K562 (cell line): ENCODE measurements around the gene ARHGAP30. TPM values are rescaled to one million over a fixed set of nuclear protein-coding genes. Genes with fewer than 3 reads are reported as not detected.

Experiments
- BHLHE40 ChIP-seq: IDR thresholded peaks from 2 replicates; pipeline ENCODE4 v1.6.1; 2011; ENCODE audit warnings: low read length, improper control_type of control experiment
- BRCA1 ChIP-seq, 2 experiments: fragments of 450-650 bp in 1 of 2; sonication (generic) in 1 of 2; formaldehyde crosslinking in 1 of 2; IDR thresholded peaks; 2 replicates each; pipeline versions ENCODE4 v1.5.0 to v1.6.1; 2017 to 2020; ENCODE audit warnings: mild to moderate bottlenecking in 1 of 2, missing genetic modification reagents in 1 of 2
- FOS ChIP-seq: IDR thresholded peaks from 3 replicates; pipeline ENCODE4 v1.6.1; 2011; ENCODE audit not compliant: insufficient read length; ENCODE audit errors: extremely low read depth
- POLR2B ChIP-seq: fragments of 450-650 bp; IDR thresholded peaks from 2 replicates; pipeline ENCODE4 v1.6.1; 2018; ENCODE audit warnings: low read depth; ENCODE audit not compliant: partially characterized antibody
- POLR3A ChIP-seq: IDR thresholded peaks from 2 replicates; pipeline ENCODE4 v1.6.1; 2011; ENCODE audit warnings: borderline replicate concordance, mild to moderate bottlenecking, moderate library complexity; ENCODE audit not compliant: insufficient read length, insufficient read depth; ENCODE audit errors: extremely low read depth
- RAD51 ChIP-seq: fragments of 450-650 bp; IDR thresholded peaks from 2 replicates; pipeline ENCODE4 v1.7.1; 2016; ENCODE audit warnings: low read depth, mild to moderate bottlenecking, borderline replicate concordance
- RB1 ChIP-seq: fragments of 450-650 bp; IDR thresholded peaks from 2 replicates; pipeline ENCODE4 v1.6.1; 2017; ENCODE audit warnings: low read depth, mild to moderate bottlenecking
- ZBTB49 ChIP-seq: sonication (generic); formaldehyde crosslinking; IDR thresholded peaks from 2 replicates; pipeline ENCODE4 v1.8.0; 2022; ENCODE audit warnings: missing genetic modification reagents, mild to moderate bottlenecking, borderline replicate concordance
- ZFP30 ChIP-seq: fragments of 250-450 bp; sonication (Bioruptor Pico); IDR thresholded peaks from 2 replicates; pipeline ENCODE4 v1.8.0; 2022; ENCODE audit warnings: moderate library complexity, mild to moderate bottlenecking, inconsistent platforms, borderline replicate concordance
- ZNF3 ChIP-seq: fragments of 250-450 bp; sonication (Bioruptor Pico); IDR thresholded peaks from 2 replicates; pipeline ENCODE4 v1.5.0; 2021; ENCODE audit warnings: mild to moderate bottlenecking, moderate library complexity
- ZNF407 ChIP-seq: fragments of 450-650 bp; IDR thresholded peaks from 2 replicates; pipeline ENCODE4 v1.6.1; 2016; ENCODE audit warnings: low read depth
- polyA plus RNA-seq, 8 experiments: library from polyadenylated mRNA; depleted of rRNA in 4 of 8; stranded (reverse) in 5 of 8; unstranded in 3 of 8; fragments of >200 nt; fragmentation: Nextera tagmentation in 2 of 8; fragmentation: Illumina TruSeq in 1 of 8; extraction: Ambion mirVana in 2 of 8; extraction: Trizol in 1 of 8; gene quantifications; 2 replicates each; pipeline versions ENCODE4 v1.2.1 to v1.2.3, GENCODE V29; 2011 to 2014; ENCODE audit warnings: inconsistent platforms in 1 of 8, missing spikeins in 1 of 8
- total RNA-seq, 7 experiments: library from RNA; depleted of rRNA in 6 of 7; stranded (reverse); fragments of >200 nt in 6 of 7; fragmentation: Illumina TruSeq in 2 of 7; extraction: Trizol in 2 of 7; gene quantifications; 2 replicates each; pipeline versions ENCODE4 v1.2.1 to v1.2.3, GENCODE V29; 2011 to 2021; ENCODE audit warnings: low replicate concordance in 1 of 7
- TF ChIP-seq, protein P1 (sequence below): fragments of 450-650 bp; formaldehyde crosslinking; IDR thresholded peaks from 2 replicates; pipeline ENCODE4 v1.4.0; 2022; ENCODE audit warnings: mild to moderate bottlenecking, moderate library complexity
- TF ChIP-seq, protein P2 (sequence below): fragments of 450-650 bp; IDR thresholded peaks from 2 replicates; pipeline ENCODE4 v1.6.1; 2016; ENCODE audit warnings: antibody characterized with exemption

The ARHGAP30 gene
- total and polyA plus RNA-seq, 9 of the 15 experiments (the other 6 are each of a cell fraction or from before 2014, with no cell fraction given), result 0.01 to 0.73 (median 0.12) TPM

DNA sequence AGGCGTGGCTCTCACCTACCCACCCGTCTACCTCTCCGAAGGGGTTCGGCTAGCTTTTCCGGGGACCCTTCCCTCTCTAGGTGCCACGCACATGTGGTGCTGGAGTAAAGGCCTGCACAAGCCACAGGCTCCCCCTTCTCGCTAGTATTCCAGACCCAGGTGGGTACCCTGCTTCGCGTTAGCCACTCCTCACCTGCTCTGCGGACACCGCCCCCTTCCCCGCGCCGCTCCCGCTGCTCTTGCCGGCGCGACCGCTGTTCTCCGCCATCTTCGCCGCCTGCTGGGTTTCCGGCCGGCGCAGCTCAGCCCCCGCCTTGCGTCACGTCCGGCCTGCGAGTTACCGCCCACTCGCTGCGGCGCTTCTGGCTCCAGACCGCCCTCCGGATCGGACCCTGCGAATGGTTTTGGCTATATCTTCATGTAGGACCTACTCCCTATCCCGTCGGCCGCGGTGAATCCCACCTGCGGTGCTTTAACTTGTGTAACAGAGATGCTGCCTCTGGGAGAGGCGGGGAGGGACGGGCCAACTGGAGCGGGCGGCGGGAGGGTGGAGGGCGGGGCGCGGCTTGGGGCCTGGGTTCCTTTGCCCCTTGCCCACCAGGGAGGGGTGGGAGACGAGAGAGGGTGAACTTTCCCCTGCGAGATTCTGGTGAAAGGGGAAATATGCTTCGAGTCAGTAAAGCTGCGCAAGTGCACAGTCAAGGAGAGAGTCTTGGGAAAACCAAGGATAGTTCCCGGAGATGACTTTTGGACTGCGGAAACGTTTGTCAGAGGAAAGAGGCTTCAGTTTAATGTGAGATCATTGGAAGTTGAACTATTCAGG lies 48.3 kb upstream of the ARHGAP30 start, which contains the start of the genes NIT1 and PFDN2 (continued):
- TF ChIP-seq ZNF407, result no peak
- TF ChIP-seq RAD51, result no peak
- TF ChIP-seq, protein P1, sequence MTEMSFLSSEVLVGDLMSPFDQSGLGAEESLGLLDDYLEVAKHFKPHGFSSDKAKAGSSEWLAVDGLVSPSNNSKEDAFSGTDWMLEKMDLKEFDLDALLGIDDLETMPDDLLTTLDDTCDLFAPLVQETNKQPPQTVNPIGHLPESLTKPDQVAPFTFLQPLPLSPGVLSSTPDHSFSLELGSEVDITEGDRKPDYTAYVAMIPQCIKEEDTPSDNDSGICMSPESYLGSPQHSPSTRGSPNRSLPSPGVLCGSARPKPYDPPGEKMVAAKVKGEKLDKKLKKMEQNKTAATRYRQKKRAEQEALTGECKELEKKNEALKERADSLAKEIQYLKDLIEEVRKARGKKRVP (CRISPR knock-in tag), result no peak
- TF ChIP-seq RB1, result peak; percentile 76; the same call in 1 of the 2 replicates
- TF ChIP-seq, protein P2, sequence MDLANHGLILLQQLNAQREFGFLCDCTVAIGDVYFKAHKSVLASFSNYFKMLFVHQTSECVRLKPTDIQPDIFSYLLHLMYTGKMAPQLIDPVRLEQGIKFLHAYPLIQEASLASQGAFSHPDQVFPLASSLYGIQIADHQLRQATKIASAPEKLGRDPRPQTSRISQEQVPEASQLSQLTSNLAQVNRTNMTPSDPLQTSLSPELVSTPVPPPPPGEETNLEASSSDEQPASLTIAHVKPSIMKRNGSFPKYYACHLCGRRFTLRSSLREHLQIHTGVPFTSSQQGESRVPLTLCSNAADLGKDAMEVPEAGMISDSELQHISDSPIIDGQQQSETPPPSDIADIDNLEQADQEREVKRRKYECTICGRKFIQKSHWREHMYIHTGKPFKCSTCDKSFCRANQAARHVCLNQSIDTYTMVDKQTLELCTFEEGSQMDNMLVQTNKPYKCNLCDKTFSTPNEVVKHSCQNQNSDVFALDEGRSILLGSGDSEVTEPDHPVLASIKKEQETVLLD, result 0 out of 2 replicates have a peak, but pooled peaks have one; percentile 3
- TF ChIP-seq FOS, result no peak
- no peak for TF ChIP-seq ZBTB49
- TF ChIP-seq ZNF3 (CRISPR knock-in tag), result no peak
- peak; percentile 89 for TF ChIP-seq POLR2B
- no peak for TF ChIP-seq BRCA1 (IDR thresholded peaks at IDR 0.05)
- no peak for TF ChIP-seq BRCA1 (CRISPR knock-in tag; IDR thresholded peaks at IDR 0.05)
- no peak for TF ChIP-seq ZFP30 (CRISPR knock-in tag)
- no peak for TF ChIP-seq POLR3A
- no peak for TF ChIP-seq BHLHE40
